Endothelial cell of umbilical vein (primary cell): Measurements from ENCODE around the gene TH. TPM values are rescaled to one million over a fixed set of nuclear protein-coding genes. Genes with fewer than 3 reads are reported as not detected.

Source experiments
- BruUV-seq: library from RNA; stranded (reverse); fragments of 400-500 nt; replicated peaks from 2 replicates; lab custom pipeline; 2021; lab: Mats Ljungman, UMichigan
- CTCF ChIA-PET: fragments of 300-600, 350-600 bp; sonication (Branson Sonifier 250); formaldehyde crosslinking; loops from one replicate; lab custom pipeline; 2021; ENCODE audit warnings: antibody characterized with exemption, inconsistent platforms; lab: Charles Lee
- POLR2A ChIA-PET: fragments of 300-600, 350-600 bp; sonication (Branson Sonifier 250); formaldehyde crosslinking; loops from one replicate; lab custom pipeline; 2021; ENCODE audit warnings: antibody characterized with exemption, inconsistent platforms; lab: Charles Lee
- DNase-seq: peaks from one replicate; pipeline ENCODE4 v3.0.0-alpha.2; 2011; ENCODE audit warnings: low read depth, low spot score
- FAIRE-seq: peaks from 2 replicates; lab custom pipeline; 2011; peaks lifted over from hg19 to GRCh38; lab: Jason Lieb, UNC
- H2AFZ ChIP-seq: 2 replicates; pipeline ENCODE4 v1.6.0; 2012; ENCODE audit warnings: low read depth, low read length, control low read depth, inconsistent platforms
- H3K27ac ChIP-seq: 2 replicates; pipeline ENCODE4 v1.5.1; 2011; ENCODE audit warnings: low read depth, mild to moderate bottlenecking, control low read depth, low read length, moderate library complexity; ENCODE audit not compliant: insufficient read depth
- H3K27me3 ChIP-seq, 2 experiments: 2 replicates each; pipeline versions ENCODE4 v1.6.0 to v1.6.1; 2011; ENCODE audit warnings: low read length in 2 of 2, mixed read lengths in 1 of 2; ENCODE audit not compliant: control insufficient read depth in 2 of 2, insufficient read depth in 2 of 2
- H3K36me3 ChIP-seq, 2 experiments: 2 replicates in 1 of 2; 3 replicates in 1 of 2; pipeline ENCODE4 v1.5.1; 2011; ENCODE audit warnings: low read length in 2 of 2, mild to moderate bottlenecking in 1 of 2, moderate library complexity in 1 of 2; ENCODE audit not compliant: control insufficient read depth in 2 of 2, insufficient read depth in 2 of 2; ENCODE audit errors: extremely low read depth in 1 of 2
- H3K4me1 ChIP-seq: 3 replicates; pipeline ENCODE4 v1.5.1; 2011; ENCODE audit warnings: mild to moderate bottlenecking, low read length; ENCODE audit not compliant: control insufficient read depth, insufficient read depth; ENCODE audit errors: extremely low read depth
- H3K4me2 ChIP-seq: 2 replicates; pipeline ENCODE4 v1.6.1; 2011; ENCODE audit warnings: low read length, control low read depth, mixed read lengths; ENCODE audit not compliant: insufficient read depth
- H3K4me3 ChIP-seq, 3 experiments: fragments of 200-600 bp in 1 of 3; sonication (generic), shearing (Covaris generic) in 1 of 3; replicated peaks in 1 of 3; 2 replicates each; pipeline ENCODE4 v1.5.1; 2011 to 2016; ENCODE audit warnings: control low read depth in 3 of 3, low read length in 3 of 3, mild to moderate bottlenecking in 2 of 3, inconsistent platforms in 1 of 3, low read depth in 1 of 3, moderate library complexity in 1 of 3; ENCODE audit not compliant: insufficient read depth in 1 of 3
- H3K79me2 ChIP-seq: 2 replicates; pipeline ENCODE4 v1.6.0; 2012; ENCODE audit warnings: low read length, inconsistent platforms; ENCODE audit not compliant: control insufficient read depth, insufficient read depth
- H3K9ac ChIP-seq: replicated peaks from 2 replicates; pipeline ENCODE3; 2011; ENCODE audit warnings: low read length, control low read depth; ENCODE audit not compliant: insufficient read depth; ENCODE audit errors: extremely low read depth
- H3K9me1 ChIP-seq: replicated peaks from 3 replicates; pipeline ENCODE4 v1.6.0; 2011; ENCODE audit warnings: mild to moderate bottlenecking, low read length; ENCODE audit not compliant: control insufficient read depth, insufficient read depth; ENCODE audit errors: extremely low read depth
- H3K9me3 ChIP-seq: replicated peaks from 2 replicates; pipeline ENCODE4 v1.5.1; 2012; ENCODE audit warnings: low read length, inconsistent platforms; ENCODE audit not compliant: control insufficient read depth, insufficient read depth
- H4K20me1 ChIP-seq: replicated peaks from 2 replicates; pipeline ENCODE3; 2011; ENCODE audit warnings: mild to moderate bottlenecking, low read length; ENCODE audit not compliant: control insufficient read depth, insufficient read depth; ENCODE audit errors: extremely low read depth
- CTCF ChIP-seq, 2 donors: IDR thresholded peaks; 1 replicate in 1 of 2; 2 replicates in 1 of 2; pipeline ENCODE4 v1.5.1; 2011; ENCODE audit warnings: low read length in 2 of 2, mild to moderate bottlenecking in 2 of 2, moderate library complexity in 2 of 2, control low read depth in 1 of 2, inconsistent platforms in 1 of 2, low read depth in 1 of 2; ENCODE audit not compliant: insufficient read depth in 1 of 2; ENCODE audit errors: extremely low read depth in 1 of 2
- EZH2 ChIP-seq: IDR thresholded peaks from 2 replicates; pipeline ENCODE4 v1.6.1; 2012; ENCODE audit warnings: borderline replicate concordance, low read depth, mild to moderate bottlenecking, moderate library complexity, low read length, inconsistent platforms; ENCODE audit not compliant: severe bottlenecking
- FOS ChIP-seq: IDR thresholded peaks from 2 replicates; pipeline ENCODE4 v1.6.1; 2011; ENCODE audit warnings: mild to moderate bottlenecking, low read length, moderate library complexity, borderline replicate concordance; ENCODE audit not compliant: insufficient read depth
- GATA2 ChIP-seq: IDR thresholded peaks from 2 replicates; pipeline ENCODE4 v1.7.0; 2011; ENCODE audit warnings: low read depth, mild to moderate bottlenecking, moderate library complexity, mixed read lengths, low read length; ENCODE audit not compliant: insufficient read length, insufficient read depth
- JUN ChIP-seq: IDR thresholded peaks from 2 replicates; pipeline ENCODE4 v1.6.1; 2011; ENCODE audit warnings: borderline replicate concordance, low read depth; ENCODE audit not compliant: insufficient read length, insufficient read depth
- MAX ChIP-seq: IDR thresholded peaks from 2 replicates; pipeline ENCODE4 v1.6.1; 2011; ENCODE audit not compliant: insufficient read depth, insufficient read length
- MYC ChIP-seq: IDR thresholded peaks from one replicate; pipeline ENCODE4 v1.6.1; 2011; ENCODE audit warnings: mild to moderate bottlenecking, low read depth, low read length
- POLR2A ChIP-seq: IDR thresholded peaks from 2 replicates; pipeline ENCODE4 v1.6.1; 2012; ENCODE audit warnings: low read depth, mild to moderate bottlenecking, control low read depth, low read length
- POLR2AphosphoS5 ChIP-seq: IDR thresholded peaks from 2 replicates; pipeline ENCODE4 v1.6.1; 2012; ENCODE audit warnings: low read depth, mild to moderate bottlenecking, control low read depth, low read length, moderate library complexity; ENCODE audit not compliant: insufficient read depth
- dilution Hi-C: fragments of 300-500 bp; cut with MboI; formaldehyde crosslinking; loops from one replicate; pipeline ENCODE4 v1.15.0; 2019; ENCODE audit warnings: low sequenced_read_pairs; ENCODE audit not compliant: extremely low pct_ligation_motif_present
- intact Hi-C: fragments of 100-400 bp; cut with micrococcal nuclease; formaldehyde crosslinking; loops from one replicate; pipeline ENCODE4 v1.10.0; 2022
- polyA plus RNA-seq, 4 experiments: library from polyadenylated mRNA; depleted of rRNA in 3 of 4; stranded (reverse) in 3 of 4; unstranded in 1 of 4; fragments of >200 nt; gene quantifications; 2 replicates each; pipeline versions ENCODE4 v1.2.1 to v1.2.3, GENCODE V29; 2011 to 2012; ENCODE audit warnings: missing spikeins in 1 of 4
- total RNA-seq: library from RNA; stranded (reverse); gene quantifications from 2 replicates; pipeline ENCODE4 v1.2.3, GENCODE V29; 2021

TH gene
- total and polyA plus RNA-seq, 2 donors (not counting 3 experiments of a cell fraction or from before 2014, with no cell fraction given), result not detected

- Histone ChIP-seq H3K27me3 (no peaks in the 10 kb centered on the region), H3K36me3 (no peaks in the 10 kb centered on the region), H3K79me2 (no peaks in the 10 kb centered on the region), H3K27ac (no peak overlapping the region), H3K4me3 (no peak overlapping the region), H3K9me1 (no peaks in the 10 kb centered on the region), H3K9ac (no peak overlapping the region), H3K4me2 (no peak overlapping the region), H3K9me3 (no peaks in the 10 kb centered on the region), H4K20me1 (no peaks in the 10 kb centered on the region), H2AFZ (no peak overlapping the region), H3K4me1 (no peaks in the 10 kb centered on the region)
- FAIRE-seq (no peak), DNase-seq (no peak)
- intact Hi-C loops (no loop called here), dilution Hi-C loops (no loop called here)
- no TSS peak for BruUV-seq
- ChIA-PET POLR2A (no interaction called here), CTCF (interaction anchor here (1.2 to 2.3 kb wide), 2 partner anchors 11 to 253 kb away, joined by 5 to 9 read pairs; no protein-coding TSS in a partner anchor)
- TF ChIP-seq GATA2 (no peak), JUN (no peak), FOS (no peak), MYC (no peak), EZH2 (no peak), POLR2A (no peak), CTCF (IDR thresholded peaks at IDR 0.05; ENCODE audit: extremely low read depth in 1 of 2, insufficient read depth in 1 of 2, low read depth in 1 of 2, low read length in 2 of 2) (no peak), POLR2AphosphoS5 (no peak), MAX (no peak)
Observed at GRCh38 chr11:2167141-2168045, 4.2 kb downstream of the TH start.
